Osteoblast (primary cell): ENCODE data around the gene ANKRD13B. TPM values are rescaled to one million over a fixed set of nuclear protein-coding genes. Genes with fewer than 3 reads are reported as not detected.

ENCODE experiments used
- DNase-seq: peaks from one replicate; pipeline ENCODE4 v3.0.0; 2011; ENCODE audit warnings: low spot score, mixed read lengths; ENCODE audit not compliant: insufficient read length; ENCODE audit errors: missing footprints
- H2AFZ ChIP-seq: 2 replicates; pipeline ENCODE4 v1.6.0; 2011; ENCODE audit warnings: mild to moderate bottlenecking, low read length
- H3K27ac ChIP-seq: 2 replicates; pipeline ENCODE4 v1.5.1; 2011; ENCODE audit warnings: mild to moderate bottlenecking, low read depth, low read length, moderate library complexity
- H3K27me3 ChIP-seq: 2 replicates; pipeline ENCODE4 v1.6.0; 2012; ENCODE audit warnings: mild to moderate bottlenecking, control low read depth, inconsistent platforms, low read length, moderate library complexity; ENCODE audit not compliant: insufficient read depth
- H3K36me3 ChIP-seq: 2 replicates; pipeline ENCODE4 v1.5.1; 2011; ENCODE audit warnings: mild to moderate bottlenecking, low read length, control low read depth, moderate library complexity; ENCODE audit not compliant: insufficient read depth
- H3K4me1 ChIP-seq: 2 replicates; pipeline ENCODE4 v1.5.1; 2011; ENCODE audit warnings: mild to moderate bottlenecking, low read length, control low read depth, moderate library complexity; ENCODE audit not compliant: insufficient read depth
- H3K4me2 ChIP-seq: 2 replicates; pipeline ENCODE4 v1.6.0; 2011; ENCODE audit warnings: mild to moderate bottlenecking, low read length; ENCODE audit not compliant: insufficient read depth
- H3K4me3 ChIP-seq: fragments of 200-600 bp; sonication (generic); 3 replicates; pipeline ENCODE4 v1.5.1; 2012; ENCODE audit warnings: mild to moderate bottlenecking, low read length, inconsistent platforms; ENCODE audit not compliant: insufficient read depth
- H3K79me2 ChIP-seq: 2 replicates; pipeline ENCODE4 v1.6.0; 2012; ENCODE audit warnings: mild to moderate bottlenecking, low read length, control low read depth, inconsistent platforms; ENCODE audit not compliant: insufficient read depth
- H3K9me3 ChIP-seq: 2 replicates; pipeline ENCODE4 v1.5.1; 2011; ENCODE audit warnings: low read depth, low read length, control low read depth
- H4K20me1 ChIP-seq: 2 replicates; pipeline ENCODE4 v1.6.0; 2012; ENCODE audit warnings: mild to moderate bottlenecking, low read length, control low read depth; ENCODE audit not compliant: insufficient read depth
- CTCF ChIP-seq: IDR thresholded peaks from 2 replicates; pipeline ENCODE4 v1.5.1; 2011; ENCODE audit warnings: mild to moderate bottlenecking, low read depth, low read length, moderate library complexity; ENCODE audit errors: extremely low read depth
- total RNA-seq: library from RNA; depleted of rRNA; stranded (reverse); fragments of >200 nt; gene quantifications from 2 replicates; pipeline ENCODE4 v1.2.3, GENCODE V29; 2012

ANKRD13B gene
- total RNA-seq, 1 donor, result 18.5 TPM

- no peak overlapping the region for H3K4me2 ChIP-seq
- H3K27ac ChIP-seq, result no peak overlapping the region
- no peaks in the 10 kb centered on the region for H3K9me3 ChIP-seq
- peaks cover 9% of the 10 kb centered on the region for H3K4me1 ChIP-seq
- no peak for DNase-seq
- no peaks in the 10 kb centered on the region for H3K79me2 ChIP-seq
- TF ChIP-seq CTCF, result no peak
- H3K36me3 ChIP-seq, result peaks cover 5% of the 10 kb centered on the region
- H3K27me3 ChIP-seq, result no peaks in the 10 kb centered on the region
- H4K20me1 ChIP-seq, result peaks cover 5% of the 10 kb centered on the region
- H2AFZ ChIP-seq, result no peak overlapping the region
- H3K4me3 ChIP-seq, result no peak overlapping the region
These were observed 29.1 kb upstream of the ANKRD13B start for GRCh38 chr17:29563816-29564215.

- H2AFZ ChIP-seq, result peak overlapping the region; percentile 78
- peaks cover 2% of the 10 kb centered on the region for H3K79me2 ChIP-seq
- H3K27ac ChIP-seq, result no peak overlapping the region
- H3K4me2 ChIP-seq, result peak overlapping the region; percentile 77
- H3K4me3 ChIP-seq, result peak overlapping the region; percentile 72
- no peaks in the 10 kb centered on the region for H3K27me3 ChIP-seq
- no peaks in the 10 kb centered on the region for H3K9me3 ChIP-seq
- H3K4me1 ChIP-seq, result peaks cover 17% of the 10 kb centered on the region
- H3K36me3 ChIP-seq, result peaks cover 10% of the 10 kb centered on the region
- peaks cover 5% of the 10 kb centered on the region for H4K20me1 ChIP-seq
- peak; percentile 7 for TF ChIP-seq CTCF
- DNase-seq, result peak; percentile 89
These were observed 27.1 kb upstream of the ANKRD13B start for GRCh38 chr17:29565643-29566472.

GRCh38 chr17:29566473-29567303 lies 26.2 kb upstream of the ANKRD13B start, which contains the start of gene ABHD15:
Gene ABHD15, minus strand, starts transcription at chr17:29567037. Its CDS starts 71 bp downstream, at chr17:29566966.
- H3K4me1 ChIP-seq, result peaks cover 17% of the 10 kb centered on the region
- H3K9me3 ChIP-seq, result no peaks in the 10 kb centered on the region
- H4K20me1 ChIP-seq, result no peaks in the 10 kb centered on the region
- H3K79me2 ChIP-seq, result peaks cover 2% of the 10 kb centered on the region
- peak within 1 kb of the TSS; percentile 78 for H2AFZ ChIP-seq
- H3K4me2 ChIP-seq, result peak within 1 kb of the TSS; percentile 90
- peak; percentile 99 for DNase-seq
- peaks cover 12% of the 10 kb centered on the region for H3K36me3 ChIP-seq
- no peak for TF ChIP-seq CTCF
- H3K27ac ChIP-seq, result no peak within 1 kb of the TSS
- peak within 1 kb of the TSS; percentile 80 for H3K4me3 ChIP-seq
- no peaks in the 10 kb centered on the region for H3K27me3 ChIP-seq

- Histone ChIP-seq H4K20me1 (no peaks in the 10 kb centered on the region), H3K79me2 (peaks cover 2% of the 10 kb centered on the region), H2AFZ (peak overlapping the region; percentile 61), H3K27ac (no peak overlapping the region), H3K36me3 (peaks cover 12% of the 10 kb centered on the region), H3K4me2 (peak overlapping the region; percentile 90), H3K27me3 (no peaks in the 10 kb centered on the region), H3K4me1 (peaks cover 21% of the 10 kb centered on the region), H3K4me3 (peak overlapping the region; percentile 80), H3K9me3 (no peaks in the 10 kb centered on the region)
- no peak for DNase-seq
- no peak for TF ChIP-seq CTCF
These were observed 25.7 kb upstream of the ANKRD13B start for GRCh38 chr17:29567304-29567553.
